HG02938 (cell line): Measurements from ENCODE around the gene UBE2L3.
A peak's percentile ranks its signal among the peaks of the same experiment; 100 is the strongest.
"Not testable (repeated sequence)": the region's sequence is repeated elsewhere in the genome, so short reads cannot be mapped to it uniquely, and the experiment has no call there.

Experiments used
- ATAC-seq: cut with Tn5 transposase; IDR thresholded peaks from one replicate; pipeline ENCODE4 v1.9.1; 2021; ENCODE audit warnings: mild to moderate bottlenecking, moderate library complexity; ENCODE audit not compliant: unreplicated experiment

The UBE2L3 gene

GRCh38 chr22:21567456-21568346 is at the start of gene UBE2L3:
Gene UBE2L3 (plus strand): TSS chr22:21567714. CDS start chr22:21567745, 31 bp downstream.
- ATAC-seq, result peak; percentile 76

GRCh38 chr22:21526705-21527500 is 40.6 kb upstream of the UBE2L3 start:
- ATAC-seq, result not testable (repeated sequence)

- ATAC-seq, result not testable (repeated sequence)
These were observed 36.0 kb upstream of the UBE2L3 start for GRCh38 chr22:21531525-21531924.

GRCh38 chr22:21532863-21533648 is 34.5 kb upstream of the UBE2L3 start:
- ATAC-seq, result not testable (repeated sequence)

- not testable (repeated sequence) for ATAC-seq
These were observed 27.7 kb upstream of the UBE2L3 start for GRCh38 chr22:21539862-21540261.

GRCh38 chr22:21544432-21545322 is 22.8 kb upstream of the UBE2L3 start:
- ATAC-seq, result not testable (repeated sequence)

- not testable (repeated sequence) for ATAC-seq
These were observed 18.0 kb upstream of the UBE2L3 start for GRCh38 chr22:21549558-21549957.

- ATAC-seq, result not testable (repeated sequence)
These were observed 17.4 kb upstream of the UBE2L3 start for GRCh38 chr22:21550008-21550677.

GRCh38 chr22:21550678-21551047 is 16.9 kb upstream of the UBE2L3 start:
- ATAC-seq, result not testable (repeated sequence)

GRCh38 chr22:21551361-21551760 is 16.2 kb upstream of the UBE2L3 start, which contains the start of gene RIMBP3C:
Gene RIMBP3C (minus strand): TSS chr22:21551461. CDS start chr22:21550976, 485 bp downstream.
- ATAC-seq, result not testable (repeated sequence)

GRCh38 chr22:21559345-21560125 is 8.0 kb upstream of the UBE2L3 start:
- not testable (repeated sequence) for ATAC-seq

- not testable (repeated sequence) for ATAC-seq
These were observed 6.9 kb upstream of the UBE2L3 start for GRCh38 chr22:21560657-21561056.

GRCh38 chr22:21563912-21564311 is 3.6 kb upstream of the UBE2L3 start:
- ATAC-seq, result no peak

GRCh38 chr22:21564411-21564810 is 3.1 kb upstream of the UBE2L3 start:
- ATAC-seq, result no peak

GRCh38 chr22:21568347-21569075 is 997 bp downstream of the UBE2L3 start:
- no peak for ATAC-seq

GRCh38 chr22:21569076-21569427 is 1.5 kb downstream of the UBE2L3 start:
- not testable (repeated sequence) for ATAC-seq

- ATAC-seq, result no peak
These were observed 2.1 kb downstream of the UBE2L3 start for GRCh38 chr22:21569459-21570170.
